Muscle of leg (tissue), 11 donors: ENCODE measurements around the gene HSPA12B. TPM values are rescaled to one million over a fixed set of nuclear protein-coding genes. Genes with fewer than 3 reads are reported as not detected.
A peak's percentile ranks its signal among the peaks of the same experiment; 100 is the strongest.

Experiments used
- DNase-seq: peaks from one replicate; pipeline ENCODE4 v3.0.0; 2013
- H3K27ac ChIP-seq: one replicate; pipeline ENCODE4 v1.5.1; 2013; ENCODE audit warnings: mild to moderate bottlenecking, low read length, control low read depth
- H3K27me3 ChIP-seq: one replicate; pipeline ENCODE4 v1.6.1; 2013; ENCODE audit warnings: low read length; ENCODE audit not compliant: control insufficient read depth, insufficient read depth
- H3K36me3 ChIP-seq: one replicate; pipeline ENCODE4 v1.6.1; 2013; ENCODE audit warnings: low read length; ENCODE audit not compliant: control insufficient read depth, insufficient read depth
- H3K4me1 ChIP-seq: one replicate; pipeline ENCODE4 v1.6.1; 2013; ENCODE audit warnings: low read length; ENCODE audit not compliant: control insufficient read depth, insufficient read depth
- H3K4me3 ChIP-seq: one replicate; pipeline ENCODE4 v1.5.1; 2013; ENCODE audit warnings: low read length, control low read depth
- H3K9me3 ChIP-seq: replicated peaks from 2 replicates; pipeline ENCODE4 v1.6.1; 2013; ENCODE audit warnings: low read depth, low read length; ENCODE audit not compliant: control insufficient read depth
- WGBS: methylation state at CpG from one replicate; pipeline ENCODE4 v1.1.5; 2013; ENCODE audit warnings: missing lambda C conversion rate; ENCODE audit not compliant: insufficient coverage; 5-methylcytosine and 5-hydroxymethylcytosine counted together
- polyA plus RNA-seq, 8 donors: library from polyadenylated mRNA; unstranded; fragments of 120-200 nt; gene quantifications; one replicate each; pipeline versions ENCODE4 v1.2.1 to v1.2.3, GENCODE V29; 2013; ENCODE audit warnings: inconsistent platforms in 1 of 8, low replicate concordance in 1 of 8; ENCODE audit not compliant: insufficient read length in 8 of 8, insufficient read depth in 1 of 8
- total RNA-seq: library from RNA; stranded (reverse); fragments of 120-200 nt; gene quantifications from one replicate; pipeline ENCODE4 v1.2.4, GENCODE V29; 2013

Gene HSPA12B
- total and polyA plus RNA-seq, 9 donors, result 18.3 to 35.8 (median 28.7) TPM

- no peaks in the 10 kb centered on the region for H3K9me3 ChIP-seq
These were observed 40.6 kb upstream of the HSPA12B start for GRCh38 chr20:3691897-3692296.

GRCh38 chr20:3692706-3693294 lies 39.7 kb upstream of the HSPA12B start:
- Histone ChIP-seq H3K27ac (no peak overlapping the region), H3K36me3 (peaks cover 3% of the 10 kb centered on the region), H3K4me1 (peaks cover 38% of the 10 kb centered on the region), H3K27me3 (no peaks in the 10 kb centered on the region), H3K4me3 (no peak overlapping the region), H3K9me3 (no peaks in the 10 kb centered on the region)
- WGBS, result 86% methylated on average over 23 of the region's 23 CpGs
- DNase-seq, result no peak

More at GRCh38 chr20:3691897-3692296, 40.6 kb upstream of the HSPA12B start:
- 82% methylated on average over 9 of the region's 9 CpGs for WGBS
- H3K4me3 ChIP-seq, result no peak overlapping the region
- no peak overlapping the region for H3K27ac ChIP-seq
- H3K4me1 ChIP-seq, result peaks cover 38% of the 10 kb centered on the region
- no peak for DNase-seq
- no peaks in the 10 kb centered on the region for H3K27me3 ChIP-seq
- H3K36me3 ChIP-seq, result peaks cover 3% of the 10 kb centered on the region

- no peak for DNase-seq
- peaks cover 38% of the 10 kb centered on the region for H3K4me1 ChIP-seq
- no peaks in the 10 kb centered on the region for H3K9me3 ChIP-seq
- H3K4me3 ChIP-seq, result no peak overlapping the region
- WGBS, result 88% methylated on average over 12 of the region's 13 CpGs
- H3K27me3 ChIP-seq, result no peaks in the 10 kb centered on the region
- H3K27ac ChIP-seq, result no peak overlapping the region
- peaks cover 3% of the 10 kb centered on the region for H3K36me3 ChIP-seq
These were observed 39.1 kb upstream of the HSPA12B start for GRCh38 chr20:3693376-3693775.

GRCh38 chr20:3694864-3695263 lies 37.6 kb upstream of the HSPA12B start:
- no peak overlapping the region for H3K27ac ChIP-seq
- H3K36me3 ChIP-seq, result peaks cover 3% of the 10 kb centered on the region
- 100% methylated on average over 2 of the region's 5 CpGs for WGBS
- H3K9me3 ChIP-seq, result no peaks in the 10 kb centered on the region
- H3K27me3 ChIP-seq, result no peaks in the 10 kb centered on the region
- H3K4me3 ChIP-seq, result no peak overlapping the region
- DNase-seq, result no peak
- peaks cover 36% of the 10 kb centered on the region for H3K4me1 ChIP-seq

DNA sequence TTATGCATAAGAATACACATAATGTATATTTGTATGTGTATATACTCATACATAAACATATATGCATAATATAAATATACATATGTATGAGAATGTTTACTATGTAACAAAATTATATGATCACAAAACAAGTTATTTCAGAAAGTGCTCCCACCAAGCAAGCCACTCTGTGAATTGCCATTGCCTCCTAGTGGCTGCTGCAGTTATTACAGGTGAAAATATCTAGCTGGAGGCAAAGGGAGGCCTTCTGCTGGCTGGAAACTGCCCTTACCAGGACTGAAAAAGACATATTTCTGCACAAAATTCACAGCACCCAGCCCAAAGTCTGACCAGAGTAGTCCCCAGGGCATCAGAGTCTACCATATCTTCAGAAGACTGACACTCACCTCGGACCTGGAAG lies 36.3 kb upstream of the HSPA12B start:
- no peak overlapping the region for H3K4me3 ChIP-seq
- DNase-seq, result no peak
- H3K4me1 ChIP-seq, result peaks cover 33% of the 10 kb centered on the region
- peaks cover 3% of the 10 kb centered on the region for H3K36me3 ChIP-seq
- no peaks in the 10 kb centered on the region for H3K9me3 ChIP-seq
- H3K27me3 ChIP-seq, result no peaks in the 10 kb centered on the region
- H3K27ac ChIP-seq, result no peak overlapping the region
- no CpG with 5 or more reads among the region's 1 CpG for WGBS

- Histone ChIP-seq H3K27me3 (no peaks in the 10 kb centered on the region), H3K9me3 (no peaks in the 10 kb centered on the region), H3K36me3 (peaks cover 3% of the 10 kb centered on the region), H3K27ac (peak overlapping the region; percentile 91), H3K4me1 (peaks cover 33% of the 10 kb centered on the region), H3K4me3 (no peak overlapping the region)
- DNase-seq, result peak; percentile 3
- 78% methylated on average over 12 of the region's 15 CpGs for WGBS
These were observed 35.5 kb upstream of the HSPA12B start for GRCh38 chr20:3696745-3697587.

GRCh38 chr20:3697588-3698305 lies 34.7 kb upstream of the HSPA12B start:
- Histone ChIP-seq H3K36me3 (peaks cover 3% of the 10 kb centered on the region), H3K27ac (peak overlapping the region; percentile 91), H3K27me3 (no peaks in the 10 kb centered on the region), H3K4me1 (peaks cover 33% of the 10 kb centered on the region), H3K4me3 (no peak overlapping the region), H3K9me3 (no peaks in the 10 kb centered on the region)
- WGBS, result 55% methylated on average over 11 of the region's 18 CpGs
- peak; percentile 59 for DNase-seq

GRCh38 chr20:3698591-3699001 lies 33.9 kb upstream of the HSPA12B start:
- Histone ChIP-seq H3K36me3 (peaks cover 1% of the 10 kb centered on the region), H3K9me3 (no peaks in the 10 kb centered on the region), H3K27me3 (no peaks in the 10 kb centered on the region), H3K4me3 (no peak overlapping the region), H3K4me1 (peaks cover 37% of the 10 kb centered on the region), H3K27ac (peak overlapping the region; percentile 91)
- DNase-seq, result peak; percentile 84
- 6% methylated on average over 3 of the region's 6 CpGs for WGBS

DNA sequence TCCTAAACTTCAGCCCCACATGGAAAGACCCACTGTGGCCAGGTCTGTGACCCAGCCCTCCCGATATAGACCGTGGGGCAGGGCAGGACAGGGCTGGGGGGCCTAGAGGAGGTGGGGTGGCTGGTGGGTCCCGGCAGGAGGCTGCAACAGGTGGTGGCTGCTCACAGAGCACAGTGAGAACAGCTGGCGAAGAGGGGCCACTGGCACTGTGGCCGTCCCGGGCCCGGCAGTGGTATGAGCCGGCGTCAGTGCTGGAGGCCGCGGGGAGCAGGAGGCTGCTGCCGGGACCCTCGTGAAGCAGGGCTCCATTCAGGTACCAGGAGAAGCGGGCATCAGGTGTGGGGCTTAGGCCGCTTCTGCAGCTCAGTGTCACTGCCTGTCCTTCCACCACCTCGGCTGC lies 33.4 kb upstream of the HSPA12B start:
- Histone ChIP-seq H3K27me3 (no peaks in the 10 kb centered on the region), H3K9me3 (no peaks in the 10 kb centered on the region), H3K4me3 (no peak overlapping the region), H3K27ac (peak overlapping the region; percentile 91), H3K36me3 (no peaks in the 10 kb centered on the region), H3K4me1 (peaks cover 41% of the 10 kb centered on the region)
- 81% methylated on average over 14 of the region's 16 CpGs for WGBS
- DNase-seq, result peak; percentile 64
